A673 (cell line): ENCODE results near the gene MRM3. TPM values are rescaled to one million over a fixed set of nuclear protein-coding genes. Genes with fewer than 3 reads are reported as not detected.

Experiments
- BruUV-seq: library from RNA; stranded (reverse); fragments of 400-500 nt; replicated peaks from 2 replicates; lab custom pipeline; 2021; lab: Mats Ljungman, UMichigan
- CTCF ChIA-PET: fragments of 300-600 bp; sonication (Branson Sonifier 250); formaldehyde crosslinking; loops from one replicate; lab custom pipeline; 2022; ENCODE audit warnings: antibody characterized with exemption; lab: Charles Lee
- POLR2A ChIA-PET: fragments of 300-600 bp; sonication (Branson Sonifier 250); formaldehyde crosslinking; loops from one replicate; lab custom pipeline; 2022; ENCODE audit warnings: antibody characterized with exemption; ENCODE audit not compliant: low non-redundant PET; lab: Charles Lee
- DNase-seq: peaks from one replicate; pipeline ENCODE4 v3.0.0-alpha.2; 2015; ENCODE audit warnings: low spot score
- H3K27ac ChIP-seq: fragments of 200-600 bp; sonication (generic); 2 replicates; pipeline ENCODE4 v1.5.1; 2016; ENCODE audit warnings: mixed run types, low read depth, mild to moderate bottlenecking, mixed read lengths, antibody characterized with exemption, low read length; ENCODE audit not compliant: poor library complexity, severe bottlenecking
- H3K27me3 ChIP-seq: fragments of 200-600 bp; sonication (generic); replicated peaks from 2 replicates; pipeline ENCODE4 v1.6.1; 2017; ENCODE audit warnings: mixed run types, low read depth, mild to moderate bottlenecking, mixed read lengths, antibody characterized with exemption, low read length; ENCODE audit not compliant: insufficient read depth, poor library complexity
- H3K36me3 ChIP-seq: fragments of 200-600 bp; sonication (generic); 2 replicates; pipeline ENCODE4 v1.6.1; 2016; ENCODE audit warnings: mixed run types, mild to moderate bottlenecking, mixed read lengths, antibody characterized with exemption, low read length; ENCODE audit not compliant: insufficient read depth, poor library complexity, severe bottlenecking
- H3K4me1 ChIP-seq: fragments of 200-600 bp; sonication (generic); 2 replicates; pipeline ENCODE4 v1.6.1; 2017; ENCODE audit warnings: mixed run types, mild to moderate bottlenecking, mixed read lengths, antibody characterized with exemption, low read length; ENCODE audit not compliant: insufficient read depth, poor library complexity, severe bottlenecking
- H3K4me3 ChIP-seq: fragments of 200-600 bp; sonication (generic); 2 replicates; pipeline ENCODE4 v1.5.1; 2016; ENCODE audit warnings: low read depth, mixed run types, mild to moderate bottlenecking, mixed read lengths, low read length; ENCODE audit not compliant: poor library complexity, severe bottlenecking
- H3K9me3 ChIP-seq: fragments of 200-600 bp; sonication (generic); 2 replicates; pipeline ENCODE4 v1.6.1; 2016; ENCODE audit warnings: mixed run types, low read depth, mild to moderate bottlenecking, mixed read lengths, antibody characterized with exemption, low read length; ENCODE audit not compliant: poor library complexity, severe bottlenecking
- CTCF ChIP-seq: fragments of 300-800, 200-600 bp; sonication (generic); conservative IDR thresholded peaks from 2 replicates; pipeline ENCODE4 v1.5.1; 2017; ENCODE audit warnings: low read depth, mild to moderate bottlenecking, antibody characterized with exemption, low read length, moderate library complexity, mixed read lengths
- EZH2 ChIP-seq: fragments of 200-600 bp; sonication (generic); IDR thresholded peaks from 2 replicates; pipeline ENCODE4 v1.6.1; 2017; ENCODE audit warnings: borderline replicate concordance, low read depth, mild to moderate bottlenecking, mixed read lengths, antibody characterized with exemption, low read length; ENCODE audit not compliant: poor library complexity, severe bottlenecking
- intact Hi-C: fragments of 100-400 bp; cut with micrococcal nuclease; formaldehyde crosslinking; loops from one replicate; pipeline ENCODE4 v1.10.0; 2022; ENCODE audit not compliant: unreplicated experiment
- total RNA-seq: library from RNA; stranded (reverse); gene quantifications from 2 replicates; pipeline ENCODE4 v1.2.3, GENCODE V29; 2021

Gene MRM3
- total RNA-seq, 1 experiment from 2014 or later, result 39.5 TPM

DNA sequence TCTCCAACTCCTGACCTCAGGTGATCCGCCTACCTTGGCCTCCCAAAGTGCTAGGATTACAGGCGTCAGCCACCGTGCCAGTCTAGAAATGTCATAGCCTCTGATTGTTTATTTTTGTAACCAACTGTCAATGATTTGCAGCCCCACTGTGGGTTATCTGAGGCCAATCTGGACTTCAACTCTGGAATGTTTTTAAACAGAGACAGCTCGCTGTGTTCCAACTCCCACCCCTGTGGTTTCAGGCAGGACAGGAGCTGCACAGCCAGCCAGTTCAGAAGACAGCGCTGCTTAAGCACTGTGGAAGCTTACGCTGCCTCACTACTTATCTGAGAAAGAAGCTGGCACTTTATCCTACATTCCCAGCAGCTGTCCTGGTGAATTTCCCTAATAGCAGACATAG, 19.5 kb downstream of the MRM3 start:
- TF ChIP-seq CTCF, result no peak
- TF ChIP-seq EZH2, result no peak
- CTCF ChIA-PET, result interaction anchor here (1.0 to 1.1 kb wide), 2 partner anchors 179 to 197 kb away, joined by 3 read pairs; no protein-coding TSS in a partner anchor
- no TSS peak for BruUV-seq
- POLR2A ChIA-PET, result no interaction called here
- Histone ChIP-seq H3K36me3 (no peaks in the 10 kb centered on the region), H3K27ac (no peak overlapping the region), H3K27me3 (peaks cover 16% of the 10 kb centered on the region), H3K4me1 (no peaks in the 10 kb centered on the region), H3K9me3 (no peaks in the 10 kb centered on the region), H3K4me3 (no peak overlapping the region)
- intact Hi-C loops, result no loop called here
- no peak for DNase-seq

DNA sequence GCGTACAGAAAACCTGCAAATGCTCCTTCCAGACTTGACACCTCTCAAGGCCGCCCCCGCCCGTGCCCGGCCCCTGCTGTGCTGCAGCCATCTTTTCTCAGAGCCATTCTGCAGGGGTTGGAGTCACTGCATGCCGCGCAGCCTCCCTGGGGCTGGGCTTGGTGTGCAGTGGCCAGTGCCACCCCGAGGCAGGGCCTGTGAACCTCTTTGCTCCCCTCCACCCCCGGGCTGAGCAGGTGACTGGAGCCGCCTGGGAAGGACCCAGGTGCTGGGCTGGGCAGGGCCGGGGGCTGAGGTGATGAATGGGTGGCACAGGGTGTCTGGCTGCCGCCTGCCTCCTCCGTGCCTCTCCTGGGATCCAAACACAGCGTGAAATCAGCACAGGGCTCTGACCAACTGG, 20.3 kb downstream of the MRM3 start:
- Histone ChIP-seq H3K27ac (no peak overlapping the region), H3K4me3 (no peak overlapping the region), H3K36me3 (no peaks in the 10 kb centered on the region), H3K4me1 (no peaks in the 10 kb centered on the region), H3K9me3 (no peaks in the 10 kb centered on the region), H3K27me3 (peaks cover 19% of the 10 kb centered on the region)
- BruUV-seq, result no TSS peak
- ChIA-PET POLR2A (no interaction called here), CTCF (interaction anchor here (1.1 kb wide), 1 partner anchor 197 kb away, joined by 3 read pairs; no protein-coding TSS in a partner anchor)
- intact Hi-C loops, result no loop called here
- TF ChIP-seq CTCF, result no peak
- no peak for TF ChIP-seq EZH2
- no peak for DNase-seq

- TF ChIP-seq EZH2 (no peak), CTCF (no peak)
- H3K4me3 ChIP-seq, result no peak overlapping the region
- no peaks in the 10 kb centered on the region for H3K9me3 ChIP-seq
- no peaks in the 10 kb centered on the region for H3K4me1 ChIP-seq
- H3K27ac ChIP-seq, result no peak overlapping the region
- no peaks in the 10 kb centered on the region for H3K36me3 ChIP-seq
- H3K27me3 ChIP-seq, result peaks cover 19% of the 10 kb centered on the region
- ChIA-PET CTCF (no interaction called here), POLR2A (no interaction called here)
- DNase-seq, result no peak
- intact Hi-C loops, result no loop called here
- BruUV-seq, result no TSS peak
Measured at GRCh38 chr17:802901-803881, 21.0 kb downstream of the MRM3 start.
